PFSK-1 (cell line): ENCODE measurements around the gene SPDYA.

ENCODE experiments used
- FOXP2 ChIP-seq: optimal IDR thresholded peaks from 2 replicates; pipeline ENCODE3; 2011; ENCODE audit warnings: borderline replicate concordance, control low read depth, inconsistent platforms; ENCODE audit not compliant: insufficient read depth; ENCODE audit errors: extremely low read length, extremely low read depth
- POLR2AphosphoS5 ChIP-seq: IDR thresholded peaks from 2 replicates; pipeline ENCODE4 v1.6.1; 2012; ENCODE audit warnings: low read depth, mild to moderate bottlenecking, control low read depth, low read length, moderate library complexity
- REST ChIP-seq, 2 experiments: IDR thresholded peaks; 2 replicates each; pipeline versions ENCODE4 v1.6.1 to v1.8.0; 2011 to 2012; ENCODE audit warnings: low read depth in 2 of 2, low read length in 2 of 2, control low read depth in 1 of 2, inconsistent platforms in 1 of 2, mild to moderate bottlenecking in 1 of 2, moderate library complexity in 1 of 2; ENCODE audit not compliant: insufficient read depth in 1 of 2
- SIN3A ChIP-seq: IDR thresholded peaks from 2 replicates; pipeline ENCODE4 v1.6.1; 2012; ENCODE audit warnings: mild to moderate bottlenecking, low read length, moderate library complexity, borderline replicate concordance; ENCODE audit not compliant: insufficient read depth
- TAF1 ChIP-seq: IDR thresholded peaks from 2 replicates; pipeline ENCODE4 v1.6.1; 2012; ENCODE audit warnings: low read length, control low read depth, borderline replicate concordance; ENCODE audit not compliant: insufficient read depth

GRCh38 chr2:28893488-28893887 is 82.9 kb downstream of the SPDYA start:
- TF ChIP-seq TAF1 (no peak), POLR2AphosphoS5 (no peak), REST (IDR thresholded peaks at IDR 0.05; ENCODE audit: insufficient read depth in 1 of 2, low read depth in 2 of 2, low read length in 2 of 2) (no peak), SIN3A (no peak), FOXP2 (no peak)
